HG03045 (cell line): ENCODE measurements around the gene RAD21L1.
"Not testable (repeated sequence)": the region's sequence is repeated elsewhere in the genome, so short reads cannot be mapped to it uniquely, and the experiment has no call there.

Source experiments
- ATAC-seq: cut with Tn5 transposase; IDR thresholded peaks from one replicate; pipeline ENCODE4 v1.9.1; 2021; ENCODE audit warnings: mild to moderate bottlenecking, moderate library complexity; ENCODE audit not compliant: unreplicated experiment

Gene RAD21L1

DNA sequence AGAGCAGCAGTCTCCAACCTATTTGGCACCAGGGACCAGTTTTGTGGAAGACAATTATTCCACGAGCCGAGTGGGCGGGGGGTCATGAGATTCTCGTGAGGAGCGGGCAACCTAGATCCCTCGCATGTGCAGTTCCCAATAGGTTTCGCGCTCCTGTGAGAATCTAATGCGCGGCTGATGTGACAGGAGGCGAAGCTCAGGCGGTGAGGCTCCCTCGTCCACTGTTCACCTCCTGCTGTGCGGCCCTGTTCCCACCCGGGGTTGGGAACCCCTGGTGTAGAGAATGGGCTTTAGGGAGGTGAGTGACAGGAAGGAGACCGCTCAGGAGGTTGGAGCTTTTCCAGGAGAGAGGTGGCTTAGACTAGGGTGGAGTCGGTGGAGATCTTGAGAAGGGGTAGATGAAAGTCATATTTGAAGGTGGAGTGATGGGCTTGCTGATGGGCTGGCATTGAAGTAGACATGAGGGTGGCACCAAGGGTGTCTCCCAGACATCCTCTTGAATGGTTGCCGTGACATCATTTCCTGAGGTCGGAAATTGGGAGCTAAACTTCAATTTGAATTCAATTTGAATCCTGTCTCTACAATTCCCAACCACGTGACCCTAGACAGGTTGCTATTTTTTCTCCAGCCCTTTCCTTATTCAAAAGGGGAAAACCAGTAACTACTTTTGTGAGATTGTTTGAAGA, 1.5 kb upstream of the RAD21L1 start:
- no peak for ATAC-seq

DNA sequence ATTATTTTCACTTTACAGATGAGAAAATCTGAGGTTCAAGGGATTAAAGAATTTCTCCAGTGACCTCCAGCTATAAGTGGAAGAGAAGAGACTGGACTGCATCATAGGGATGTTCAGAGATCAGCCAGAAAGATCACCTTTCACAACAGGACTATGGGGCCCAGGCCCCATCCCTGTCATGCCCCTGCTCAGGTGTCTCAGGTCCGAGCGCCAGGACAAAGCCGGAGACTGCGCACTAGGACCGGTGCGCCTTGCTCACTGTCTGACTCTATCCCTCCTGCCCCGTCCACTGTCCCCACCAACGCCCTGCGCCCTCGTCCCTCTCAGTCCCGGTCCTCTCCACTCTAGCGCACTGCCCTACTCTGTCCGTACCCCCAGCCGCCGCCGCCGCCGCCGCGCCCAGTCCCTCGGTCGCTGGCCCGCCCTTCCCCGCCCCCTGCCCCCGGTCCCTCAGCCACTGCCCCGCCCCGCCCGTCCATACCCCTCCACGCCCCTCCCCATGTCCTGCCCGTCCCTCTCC, 521 bp upstream of the RAD21L1 start:
- ATAC-seq = no peak

- ATAC-seq = no peak
Measured at GRCh38 chr20:1229541-1229940, 3.7 kb downstream of the RAD21L1 start.

DNA sequence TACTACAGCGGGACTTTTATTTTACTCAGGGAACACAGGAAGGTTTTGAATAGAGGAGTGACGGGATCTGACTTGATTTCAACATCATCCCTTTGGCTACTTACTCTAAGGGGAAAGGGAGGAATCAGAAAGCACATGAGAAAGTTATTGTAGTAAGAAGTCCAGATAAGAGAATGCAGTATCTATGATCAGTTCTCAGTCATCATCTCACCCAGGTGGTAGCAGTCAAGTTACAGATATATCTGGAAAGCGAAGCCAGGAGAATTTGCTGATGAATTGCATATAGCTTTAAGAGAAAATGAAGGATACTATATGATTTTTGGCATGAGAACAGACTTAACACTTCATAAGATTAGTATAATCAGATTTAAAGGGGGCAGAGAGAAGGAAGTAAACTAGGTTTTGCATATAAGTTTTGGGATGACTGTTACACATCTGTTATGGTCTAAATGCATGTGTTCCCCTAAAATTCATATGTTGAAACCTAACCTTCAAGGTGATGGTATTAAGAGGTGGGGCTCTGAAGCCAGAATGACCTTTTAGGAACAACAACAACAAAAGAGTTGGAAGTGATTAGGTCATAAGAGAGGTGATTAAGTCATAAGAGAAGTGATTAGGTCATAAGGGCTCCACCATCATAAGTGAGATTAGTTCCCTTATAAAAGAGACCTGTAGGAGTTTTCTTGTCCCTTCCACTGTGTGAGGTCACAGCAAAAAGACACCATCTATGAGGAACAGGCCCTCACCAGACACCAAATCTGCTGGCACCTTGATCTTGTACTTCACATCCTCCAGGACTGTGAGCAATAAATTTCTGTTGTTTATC, 6.7 kb downstream of the RAD21L1 start:
- no peak for ATAC-seq

DNA sequence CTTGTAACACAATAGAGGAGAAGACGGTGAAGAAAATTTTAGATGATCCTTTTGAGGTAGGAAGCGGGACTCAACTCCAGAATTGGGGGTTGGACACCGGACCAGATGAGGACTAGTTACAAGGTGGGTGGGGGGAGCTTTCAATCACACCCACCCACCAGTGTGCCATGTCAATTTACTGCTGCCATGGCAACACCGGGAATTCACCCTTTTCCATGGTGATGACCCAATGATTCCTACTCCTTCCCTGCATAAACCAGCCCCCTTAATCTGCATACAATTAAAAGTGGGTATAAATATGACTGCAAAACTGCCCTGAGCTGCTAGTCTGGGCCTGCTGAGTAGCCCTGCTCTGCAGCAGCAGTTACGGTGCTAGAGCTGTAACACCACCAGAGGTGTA, 14.7 kb downstream of the RAD21L1 start:
- ATAC-seq = no peak

DNA sequence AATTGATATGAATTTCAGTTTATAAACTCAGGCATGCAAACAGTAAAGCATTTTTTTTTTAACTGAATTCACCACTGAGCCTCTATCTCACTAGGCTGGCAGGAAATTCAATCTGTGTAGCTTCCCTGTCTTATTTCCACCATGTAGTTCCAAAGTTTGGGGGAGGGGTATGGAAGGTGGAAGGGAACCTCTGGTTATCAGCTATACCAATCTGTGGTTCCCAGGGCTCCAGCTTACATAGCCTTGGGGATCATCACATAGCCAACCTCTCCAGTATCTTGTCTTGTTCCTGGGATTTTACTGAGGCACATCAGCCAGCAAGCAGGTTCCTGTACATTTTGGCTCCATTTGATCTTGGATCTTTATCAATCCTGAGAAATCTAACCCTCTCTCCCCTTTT, 15.6 kb downstream of the RAD21L1 start:
- ATAC-seq = no peak

DNA sequence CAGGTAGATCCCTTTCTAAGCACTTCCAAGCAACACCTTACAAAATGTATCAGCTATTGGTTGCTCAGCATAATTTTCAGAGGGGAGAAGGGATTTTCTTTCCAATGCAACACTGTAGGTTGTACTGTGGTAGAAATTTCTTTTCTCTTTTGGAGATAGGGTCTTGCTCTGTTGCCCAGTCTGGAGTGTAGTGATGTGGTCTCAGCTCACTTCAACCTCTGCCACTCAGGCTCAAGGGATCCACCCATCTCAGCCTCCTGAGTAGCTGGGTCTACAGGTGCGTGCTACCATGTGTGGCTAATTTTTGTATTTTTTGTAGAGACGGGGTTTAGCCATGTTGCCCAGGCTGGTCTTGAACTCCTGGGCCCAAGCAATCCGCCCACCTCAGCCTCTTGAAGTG, 16.3 kb downstream of the RAD21L1 start:
- ATAC-seq = no peak

DNA sequence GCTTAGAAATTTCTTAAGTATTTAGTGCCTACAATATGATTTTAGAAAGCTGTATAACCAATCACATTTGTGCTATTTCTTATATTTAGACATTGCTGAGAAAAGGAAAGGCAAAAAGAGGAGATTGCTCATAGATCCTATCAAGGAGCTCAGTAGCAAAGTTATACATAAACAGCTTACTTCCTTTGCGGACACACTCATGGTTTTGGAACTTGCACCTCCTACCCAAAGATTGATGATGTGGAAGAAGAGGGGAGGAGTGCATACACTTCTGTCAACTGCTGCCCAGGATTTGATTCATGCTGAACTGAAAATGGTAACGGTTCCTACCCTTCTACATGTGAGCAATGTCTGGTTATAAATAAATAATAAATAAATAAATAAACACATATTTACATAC, 16.7 kb downstream of the RAD21L1 start:
- ATAC-seq = no peak

DNA sequence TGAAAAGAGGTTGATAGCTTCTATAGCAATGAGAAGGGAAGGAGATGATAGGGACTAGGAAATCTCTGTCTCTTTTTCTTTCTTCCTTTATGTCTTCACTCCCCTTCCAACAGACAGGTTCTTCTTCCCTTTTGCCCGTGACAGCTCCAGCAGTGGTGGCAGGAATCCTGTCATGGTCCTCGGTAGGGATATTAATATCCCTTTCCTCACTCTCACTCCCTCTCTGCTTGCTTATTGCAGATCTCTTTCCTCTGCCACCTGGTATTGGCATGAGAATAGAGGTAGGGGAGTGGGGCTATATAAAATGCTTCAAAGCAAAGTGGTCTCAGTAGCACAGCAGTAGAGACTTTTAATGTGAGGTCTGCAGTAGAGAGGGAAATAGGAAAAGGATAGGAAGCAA, 19.7 kb downstream of the RAD21L1 start:
- no peak for ATAC-seq

DNA sequence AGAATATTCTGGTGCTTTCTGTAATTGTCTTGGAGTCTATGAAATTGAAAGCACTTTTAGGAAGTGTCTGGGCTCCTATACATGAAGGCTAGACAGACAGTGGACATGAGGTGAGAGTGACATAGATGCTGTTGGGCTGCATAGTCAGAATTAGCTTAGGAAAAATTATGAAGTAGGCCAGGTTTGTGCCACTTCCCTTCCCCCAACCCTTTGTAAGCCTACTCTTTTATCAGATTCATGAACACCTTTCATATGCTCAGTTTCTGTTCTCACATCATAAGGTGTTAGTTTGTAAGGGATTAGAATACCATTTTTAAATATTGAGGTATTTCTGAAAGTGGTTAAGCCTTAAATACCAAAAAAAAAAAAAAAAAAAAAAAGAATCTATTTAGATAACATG, 21.8 kb downstream of the RAD21L1 start:
- no peak for ATAC-seq

- ATAC-seq = not testable (repeated sequence)
Measured at GRCh38 chr20:1250282-1250681, 24.4 kb downstream of the RAD21L1 start.

GRCh38 chr20:1252416-1252815, 26.6 kb downstream of the RAD21L1 start:
- ATAC-seq = no peak

GRCh38 chr20:1254254-1254653, 28.4 kb downstream of the RAD21L1 start:
- no peak for ATAC-seq

- no peak for ATAC-seq
Measured at GRCh38 chr20:1255675-1256074, 29.8 kb downstream of the RAD21L1 start.

GRCh38 chr20:1263853-1264252, 38.0 kb downstream of the RAD21L1 start:
- ATAC-seq = no peak

DNA sequence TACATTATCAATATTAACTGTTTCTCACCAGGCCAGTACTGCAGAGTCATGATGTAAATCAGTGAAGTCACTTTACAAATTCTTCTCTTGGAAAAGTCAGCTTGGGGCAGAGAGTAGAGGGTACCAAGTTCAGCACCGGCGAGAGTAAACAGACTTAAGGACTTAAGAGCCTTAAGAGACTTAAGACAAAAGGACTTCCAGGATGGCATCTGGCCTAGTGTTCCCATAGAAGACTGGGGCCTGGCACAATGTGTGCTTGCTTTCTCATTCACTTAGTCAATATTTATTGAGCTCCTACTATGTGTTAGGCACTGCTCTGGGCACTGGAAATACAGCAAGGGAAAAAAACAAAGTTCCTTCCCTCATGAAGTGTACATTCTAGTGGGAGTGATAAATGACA, 38.9 kb downstream of the RAD21L1 start:
- ATAC-seq = no peak

DNA sequence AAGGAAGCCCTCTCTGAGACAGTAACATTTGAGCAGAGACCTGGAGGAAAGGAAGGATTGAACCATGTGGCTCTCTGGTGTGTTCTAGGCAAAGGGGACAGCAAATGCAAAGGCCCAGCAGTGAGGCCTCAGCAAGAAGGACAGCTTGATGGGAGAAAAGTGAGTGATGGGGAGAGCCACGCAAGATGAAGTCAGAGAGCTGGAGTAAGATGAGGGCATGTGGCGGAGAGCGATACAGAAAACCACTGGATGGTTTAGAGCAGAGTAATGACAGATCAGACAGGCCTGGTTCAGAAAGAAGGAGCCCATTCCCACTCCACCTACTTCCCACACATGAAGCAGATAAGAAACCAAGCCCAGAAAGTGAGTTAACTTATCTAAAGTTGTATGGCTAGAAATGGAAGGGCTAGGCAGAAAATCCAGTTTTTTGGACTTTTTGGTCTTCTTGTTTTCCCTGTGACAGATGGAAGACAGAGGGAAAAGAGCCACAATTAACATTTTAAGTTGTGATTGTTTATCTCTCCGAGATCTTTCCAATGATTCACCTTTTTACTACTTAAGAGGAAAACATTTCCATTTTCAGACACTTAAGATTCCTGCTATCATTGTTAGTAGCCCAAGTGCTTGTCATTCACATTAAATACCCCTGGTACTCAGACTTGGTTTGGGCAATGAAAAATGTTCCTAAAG, 39.5 kb downstream of the RAD21L1 start:
- no peak for ATAC-seq

DNA sequence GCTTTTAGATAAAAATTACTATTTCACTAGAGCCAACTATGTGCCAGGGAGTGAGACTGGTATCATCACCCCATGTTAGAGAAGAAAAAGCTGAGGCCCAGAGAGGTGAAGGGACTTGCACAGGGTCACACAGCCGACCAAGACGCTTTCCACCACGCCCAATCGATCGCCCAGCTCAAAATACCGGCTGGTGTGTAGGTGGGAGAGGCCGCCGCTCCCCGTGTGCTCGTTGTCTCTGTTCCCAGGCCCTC, 40.0 kb downstream of the RAD21L1 start:
- ATAC-seq = no peak

DNA sequence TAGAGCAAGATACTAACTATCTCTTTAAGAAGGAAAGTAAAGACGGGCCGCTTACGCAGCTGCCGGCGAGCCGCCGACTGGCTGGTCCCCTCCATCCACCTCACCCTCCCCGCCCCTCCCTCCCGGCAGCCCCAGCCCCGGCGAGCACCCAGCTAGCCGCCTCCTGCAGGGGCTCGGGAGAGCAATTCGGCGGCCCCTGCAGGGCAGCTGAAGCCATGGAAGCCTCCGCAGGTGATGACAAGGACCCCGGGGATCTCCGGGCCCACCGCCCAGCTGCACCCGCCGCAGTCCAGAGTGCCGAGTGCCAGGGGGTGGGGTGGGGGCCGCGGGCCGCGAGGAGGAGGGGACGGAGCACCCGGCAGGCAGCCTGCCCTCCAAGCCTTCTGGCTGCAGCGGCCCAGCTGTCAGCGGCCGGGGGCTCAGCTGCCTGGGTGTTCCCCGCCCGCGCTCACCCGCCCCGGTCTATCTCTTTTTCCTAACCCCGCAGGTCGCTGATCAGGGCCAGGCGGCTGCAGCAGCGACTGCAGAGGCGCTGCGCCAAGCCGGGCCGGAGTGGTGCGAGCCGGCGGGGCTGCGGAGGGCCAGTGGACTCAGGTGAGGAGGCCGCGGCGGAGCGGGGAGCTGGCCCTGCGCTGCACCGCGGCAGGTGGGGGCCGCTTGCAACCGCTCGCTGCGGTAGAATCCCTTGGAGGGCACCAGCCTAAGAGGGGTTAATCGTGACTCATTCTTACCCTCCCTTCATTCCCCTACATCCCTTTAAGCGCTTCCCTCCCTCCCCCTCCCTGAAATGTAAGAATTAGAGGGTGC, 40.5 kb downstream of the RAD21L1 start, which contains the start of gene SNPH:
Gene SNPH, plus strand, starts transcription at position 128 of the 807 bp plus-strand sequence. CDS start 29,946 bp downstream, outside the sequence.
- ATAC-seq = peak; percentile 67

- ATAC-seq = no peak
Measured at GRCh38 chr20:1267161-1267560, 41.3 kb downstream of the RAD21L1 start.

DNA sequence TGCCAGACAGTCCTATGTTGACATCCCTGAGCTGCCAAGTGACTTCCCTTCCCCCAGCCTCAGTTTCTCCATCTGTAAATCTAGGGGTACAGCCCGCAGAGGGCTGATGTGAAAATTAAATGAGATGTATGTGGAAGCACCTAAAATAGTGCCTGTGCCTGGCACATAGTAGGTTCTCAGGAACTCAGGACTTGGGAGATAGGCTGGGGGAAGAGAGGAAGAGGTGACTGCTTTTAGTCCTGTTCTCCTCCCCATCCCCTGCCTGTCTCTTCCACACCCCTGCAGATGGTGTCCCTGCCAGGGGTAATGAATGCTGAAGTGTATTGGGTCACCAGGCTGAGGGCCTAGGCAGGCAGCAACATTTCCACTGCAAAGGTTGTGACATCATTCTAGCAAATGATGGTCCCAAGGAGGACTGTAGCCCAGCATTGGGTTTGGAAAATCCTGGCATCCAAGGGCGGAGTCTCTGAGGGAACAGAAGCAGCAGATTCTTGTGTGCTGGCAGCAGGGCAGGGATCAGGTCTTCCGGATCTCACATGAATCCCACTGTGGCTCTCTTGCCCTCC, 42.0 kb downstream of the RAD21L1 start:
- ATAC-seq = no peak
